SK-N-SH (cell line): Measurements from ENCODE around the gene SV2C.

ENCODE experiments used
- CTCF ChIP-seq: fragments of 200-600 bp; sonication (generic); IDR thresholded peaks from 2 replicates; pipeline ENCODE4 v1.6.1; 2017; ENCODE audit warnings: antibody characterized with exemption, mild to moderate bottlenecking, moderate library complexity
- FOXJ3 ChIP-seq: sonication (generic); formaldehyde crosslinking; IDR thresholded peaks from 2 replicates; pipeline ENCODE4 v1.5.1; 2020; ENCODE audit warnings: mild to moderate bottlenecking, missing genetic modification reagents
- MEF2A ChIP-seq: IDR thresholded peaks from 2 replicates; pipeline ENCODE4 v1.4.0; 2012; ENCODE audit warnings: low read depth, borderline replicate concordance
- POLR2AphosphoS5 ChIP-seq: IDR thresholded peaks from 2 replicates; pipeline ENCODE4 v1.6.1; 2012; ENCODE audit warnings: low read depth, low read length
- RCOR1 ChIP-seq: fragments of 150-350 bp; IDR thresholded peaks from 2 replicates; pipeline ENCODE4 v1.6.1; 2017; ENCODE audit warnings: antibody characterized with exemption, low read length
- TAF1 ChIP-seq: IDR thresholded peaks from 2 replicates; pipeline ENCODE4 v1.6.1; 2012; ENCODE audit warnings: low read depth, mild to moderate bottlenecking, low read length, moderate library complexity, borderline replicate concordance
- YY1 ChIP-seq: IDR thresholded peaks from 2 replicates; pipeline ENCODE4 v1.4.0; 2012; ENCODE audit warnings: low read depth, mild to moderate bottlenecking
- TF ChIP-seq, protein P1 (sequence below): IDR thresholded peaks from 2 replicates; pipeline ENCODE4 v1.4.0; 2012; ENCODE audit warnings: low read depth, borderline replicate concordance

GRCh38 chr5:76325876-76326491 is 242.8 kb downstream of the SV2C start:
- TF ChIP-seq CTCF: no peak
- no peak for TF ChIP-seq YY1
- TF ChIP-seq POLR2AphosphoS5: no peak
- TF ChIP-seq MEF2A: no peak
- TF ChIP-seq, protein P1, sequence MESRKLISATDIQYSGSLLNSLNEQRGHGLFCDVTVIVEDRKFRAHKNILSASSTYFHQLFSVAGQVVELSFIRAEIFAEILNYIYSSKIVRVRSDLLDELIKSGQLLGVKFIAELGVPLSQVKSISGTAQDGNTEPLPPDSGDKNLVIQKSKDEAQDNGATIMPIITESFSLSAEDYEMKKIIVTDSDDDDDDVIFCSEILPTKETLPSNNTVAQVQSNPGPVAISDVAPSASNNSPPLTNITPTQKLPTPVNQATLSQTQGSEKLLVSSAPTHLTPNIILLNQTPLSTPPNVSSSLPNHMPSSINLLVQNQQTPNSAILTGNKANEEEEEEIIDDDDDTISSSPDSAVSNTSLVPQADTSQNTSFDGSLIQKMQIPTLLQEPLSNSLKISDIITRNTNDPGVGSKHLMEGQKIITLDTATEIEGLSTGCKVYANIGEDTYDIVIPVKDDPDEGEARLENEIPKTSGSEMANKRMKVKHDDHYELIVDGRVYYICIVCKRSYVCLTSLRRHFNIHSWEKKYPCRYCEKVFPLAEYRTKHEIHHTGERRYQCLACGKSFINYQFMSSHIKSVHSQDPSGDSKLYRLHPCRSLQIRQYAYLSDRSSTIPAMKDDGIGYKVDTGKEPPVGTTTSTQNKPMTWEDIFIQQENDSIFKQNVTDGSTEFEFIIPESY: no peak
- no peak for TF ChIP-seq TAF1
- no peak for TF ChIP-seq FOXJ3 (CRISPR knock-in tag)
- TF ChIP-seq RCOR1: no peak
